ENCODE data around the gene DNTT.

- TF ChIP-seq CTCF (IDR thresholded peaks at IDR 0.05 in 4 of 5, conservative IDR thresholded peaks at IDR 0.05 in 1 of 5) (peak in 1 of 5 experiments; percentile 14), POLR2A (IDR thresholded peaks at IDR 0.05) (no peak)
Measured at GRCh38 chr10:96339956-96340904, 36.0 kb downstream of the DNTT start.
